NT2/D1 (cell line): ENCODE measurements around the gene SDK1.

Experiments
- DNase-seq: peaks from one replicate; pipeline ENCODE4 v3.0.0-alpha.2; 2011; ENCODE audit warnings: low read depth, low spot score
- H3K27me3 ChIP-seq: 2 replicates; pipeline ENCODE4 v1.6.0; 2011; ENCODE audit warnings: mild to moderate bottlenecking; ENCODE audit not compliant: insufficient read length, insufficient read depth
- H3K36me3 ChIP-seq: 2 replicates; pipeline ENCODE4 v1.6.1; 2011; ENCODE audit warnings: mild to moderate bottlenecking, low read length, mixed read lengths; ENCODE audit not compliant: insufficient read depth, insufficient read length
- H3K4me1 ChIP-seq: 2 replicates; pipeline ENCODE4 v1.5.1; 2011; ENCODE audit not compliant: insufficient read depth, insufficient read length
- H3K4me3 ChIP-seq: 2 replicates; pipeline ENCODE4 v1.5.1; 2011; ENCODE audit warnings: low read depth; ENCODE audit not compliant: insufficient read length
- H3K9ac ChIP-seq: 2 replicates; pipeline ENCODE4 v1.6.0; 2011; ENCODE audit warnings: low read depth; ENCODE audit not compliant: insufficient read length
- H3K9me3 ChIP-seq: 2 replicates; pipeline ENCODE4 v1.5.1; 2011; ENCODE audit warnings: mild to moderate bottlenecking, low read length; ENCODE audit not compliant: insufficient read depth
- SUZ12 ChIP-seq: IDR thresholded peaks from 2 replicates; pipeline ENCODE4 v1.6.1; 2011; ENCODE audit not compliant: insufficient read length, insufficient read depth; ENCODE audit errors: extremely low read depth
- YY1 ChIP-seq: IDR thresholded peaks from 2 replicates; pipeline ENCODE4 v1.6.1; 2011; ENCODE audit not compliant: insufficient read length, insufficient read depth
- ZNF274 ChIP-seq: IDR thresholded peaks from 2 replicates; pipeline ENCODE4 v1.6.1; 2011; ENCODE audit warnings: mild to moderate bottlenecking, low read depth, low read length

The SDK1 gene

GRCh38 chr7:3682028-3682710 is 381.1 kb downstream of the SDK1 start:
- Histone ChIP-seq H3K27me3 (no peaks in the 10 kb centered on the region), H3K4me1 (peaks cover 11% of the 10 kb centered on the region), H3K9ac (no peak overlapping the region), H3K36me3 (no peaks in the 10 kb centered on the region), H3K4me3 (no peak overlapping the region), H3K9me3 (no peaks in the 10 kb centered on the region)
- DNase-seq = no peak
- TF ChIP-seq YY1 (no peak), SUZ12 (no peak), ZNF274 (no peak)

DNA sequence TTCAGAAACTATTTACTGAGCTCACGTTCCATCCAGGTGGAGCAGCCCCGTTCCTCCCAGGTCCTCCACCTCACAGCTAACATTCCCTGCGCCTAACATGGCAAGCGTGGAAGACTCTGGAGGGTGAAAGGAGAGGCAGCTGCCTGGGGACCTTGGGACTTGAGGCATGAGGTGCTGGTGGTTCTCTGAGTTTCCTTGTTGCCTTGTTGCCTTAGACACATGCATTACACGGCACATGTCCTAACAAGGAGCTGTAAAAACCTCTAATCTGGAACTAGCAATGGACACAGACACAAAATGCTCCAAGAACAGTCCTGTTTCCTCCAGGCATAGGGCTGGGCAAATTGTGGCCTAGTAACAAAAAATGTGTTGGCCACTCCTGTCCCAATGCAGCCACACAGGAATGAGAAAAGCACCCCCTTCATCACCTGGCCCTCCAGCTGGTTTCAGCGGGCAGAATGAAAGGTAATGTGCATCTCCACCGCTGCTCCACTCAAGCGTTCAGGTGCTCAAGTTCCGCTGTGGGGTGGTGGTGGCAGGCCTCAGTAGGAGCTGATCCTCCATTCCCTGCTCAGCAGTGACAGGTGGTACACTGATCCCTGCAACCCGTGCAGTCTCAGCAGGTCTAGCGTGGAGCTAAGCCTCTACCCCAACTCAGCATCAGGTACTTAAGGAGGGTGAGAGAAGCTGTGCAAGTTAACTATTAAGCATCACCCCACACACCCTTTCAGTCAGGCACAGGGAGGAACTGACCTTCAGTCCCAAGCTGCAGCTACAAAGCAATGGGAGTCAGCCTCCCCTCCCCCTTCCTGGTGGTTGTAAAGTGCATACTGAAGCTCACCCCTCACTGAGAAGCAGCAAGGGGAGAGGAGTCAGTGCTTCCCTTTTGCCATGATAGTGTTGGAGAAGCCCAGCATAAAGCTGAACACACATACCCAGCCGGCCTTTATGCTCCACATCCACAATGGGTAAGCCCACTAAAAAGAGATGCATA is 382.8 kb downstream of the SDK1 start:
- Histone ChIP-seq H3K9me3 (peaks cover 11% of the 10 kb centered on the region), H3K36me3 (no peaks in the 10 kb centered on the region), H3K4me3 (no peak overlapping the region), H3K27me3 (no peaks in the 10 kb centered on the region), H3K9ac (peak overlapping the region; percentile 23), H3K4me1 (peaks cover 11% of the 10 kb centered on the region)
- TF ChIP-seq SUZ12 (no peak), YY1 (no peak), ZNF274 (no peak)
- DNase-seq = peak; percentile 33

GRCh38 chr7:3688071-3688470 is 387.0 kb downstream of the SDK1 start:
- Histone ChIP-seq H3K4me3 (no peak overlapping the region), H3K36me3 (no peaks in the 10 kb centered on the region), H3K27me3 (no peaks in the 10 kb centered on the region), H3K4me1 (peaks cover 8% of the 10 kb centered on the region), H3K9me3 (peaks cover 19% of the 10 kb centered on the region), H3K9ac (no peak overlapping the region)
- TF ChIP-seq SUZ12 = no peak
- TF ChIP-seq YY1 = no peak
- no peak for TF ChIP-seq ZNF274
- no peak for DNase-seq

- TF ChIP-seq ZNF274 (no peak), YY1 (no peak), SUZ12 (no peak)
- Histone ChIP-seq H3K36me3 (no peaks in the 10 kb centered on the region), H3K4me1 (peaks cover 5% of the 10 kb centered on the region), H3K9ac (no peak overlapping the region), H3K4me3 (no peak overlapping the region), H3K9me3 (peaks cover 19% of the 10 kb centered on the region), H3K27me3 (no peaks in the 10 kb centered on the region)
- no peak for DNase-seq
These were observed 387.8 kb downstream of the SDK1 start for GRCh38 chr7:3688842-3689241.

- Histone ChIP-seq H3K4me1 (no peaks in the 10 kb centered on the region), H3K36me3 (no peaks in the 10 kb centered on the region), H3K27me3 (no peaks in the 10 kb centered on the region), H3K9ac (no peak overlapping the region), H3K9me3 (peaks cover 19% of the 10 kb centered on the region), H3K4me3 (no peak overlapping the region)
- DNase-seq = no peak
- TF ChIP-seq ZNF274 (no peak), YY1 (no peak), SUZ12 (no peak)
These were observed 390.6 kb downstream of the SDK1 start for GRCh38 chr7:3691478-3692158.

- Histone ChIP-seq H3K4me1 (no peaks in the 10 kb centered on the region), H3K4me3 (no peak overlapping the region), H3K27me3 (no peaks in the 10 kb centered on the region), H3K9ac (no peak overlapping the region), H3K36me3 (no peaks in the 10 kb centered on the region), H3K9me3 (no peaks in the 10 kb centered on the region)
- no peak for TF ChIP-seq YY1
- TF ChIP-seq ZNF274 = no peak
- TF ChIP-seq SUZ12 = no peak
- no peak for DNase-seq
These were observed 394.6 kb downstream of the SDK1 start for GRCh38 chr7:3695602-3696001.
